T-helper 17 cell (primary cell): ENCODE data around the gene SRGAP1. TPM values are rescaled to one million over a fixed set of nuclear protein-coding genes. Genes with fewer than 3 reads are reported as not detected.

ENCODE experiments used
- ATAC-seq: fragments of 150-1000 bp; cut with Tn5 transposase; 2 replicates; pipeline ENCODE4 v1.10.0; 2021; ENCODE audit warnings: mild to moderate bottlenecking, moderate library complexity
- DNase-seq, 3 donors: peaks; one replicate each; pipeline versions ENCODE4 v3.0.0 to v3.0.0-alpha.2; 2020 to 2021
- H3K9me3 ChIP-seq: one replicate; pipeline ENCODE4 v1.7.0; 2013; ENCODE audit warnings: low read length, mild to moderate bottlenecking; ENCODE audit not compliant: control insufficient read depth, poor library complexity, severe bottlenecking
- H3K27ac Mint-ChIP-seq: one replicate; pipeline ENCODE4 v1.8.0; 2022; ENCODE audit warnings: mild to moderate bottlenecking, moderate library complexity, mixed read lengths
- H3K27me3 Mint-ChIP-seq: one replicate; pipeline ENCODE4 v1.8.0; 2022; ENCODE audit warnings: mixed read lengths
- H3K36me3 Mint-ChIP-seq: one replicate; pipeline ENCODE4 v1.8.0; 2022; ENCODE audit warnings: low read depth, mixed read lengths
- H3K4me1 Mint-ChIP-seq: one replicate; pipeline ENCODE4 v1.8.0; 2022; ENCODE audit warnings: mild to moderate bottlenecking, mixed read lengths
- H3K4me3 Mint-ChIP-seq: one replicate; pipeline ENCODE4 v1.8.0; 2022; ENCODE audit warnings: mild to moderate bottlenecking, moderate library complexity, mixed read lengths
- total RNA-seq, 4 donors: library from RNA in 2 of 4; stranded (reverse) in 2 of 4; gene quantifications; one replicate each; pipeline ENCODE4 v1.2.3 and lab custom pipeline; 2022 to 2026

SRGAP1 gene
- total RNA-seq, 2 donors from 2014 or later = 0.05 to 0.13 TPM

DNA sequence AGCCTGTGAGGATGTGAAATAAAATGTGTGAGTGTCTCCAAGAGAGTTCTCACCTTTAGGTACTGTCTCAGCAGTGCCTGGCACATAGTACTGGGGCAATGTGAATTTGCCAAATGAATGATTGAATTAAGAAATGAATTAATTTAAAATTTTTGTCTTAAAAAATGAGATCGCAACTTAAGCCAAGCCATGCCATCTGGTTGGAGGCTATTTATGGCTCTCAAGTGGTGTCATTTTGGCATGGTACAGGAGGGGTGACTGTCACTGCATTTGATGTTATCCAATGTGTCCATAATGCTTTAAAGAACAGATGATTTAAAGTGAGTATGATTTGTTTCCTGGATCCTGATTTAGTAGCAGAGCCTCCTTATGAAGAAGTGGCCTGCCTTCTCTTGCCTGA is 80.3 kb downstream of the SRGAP1 start:
- Mint-ChIP-seq H3K4me1 (no peaks in the 10 kb centered on the region), H3K27me3 (peaks cover 6% of the 10 kb centered on the region), H3K4me3 (no peak overlapping the region), H3K36me3 (peaks cover 2% of the 10 kb centered on the region), H3K27ac (no peak overlapping the region)
- ATAC-seq (no peak), DNase-seq (no peak)
- no peaks in the 10 kb centered on the region for H3K9me3 ChIP-seq

DNA sequence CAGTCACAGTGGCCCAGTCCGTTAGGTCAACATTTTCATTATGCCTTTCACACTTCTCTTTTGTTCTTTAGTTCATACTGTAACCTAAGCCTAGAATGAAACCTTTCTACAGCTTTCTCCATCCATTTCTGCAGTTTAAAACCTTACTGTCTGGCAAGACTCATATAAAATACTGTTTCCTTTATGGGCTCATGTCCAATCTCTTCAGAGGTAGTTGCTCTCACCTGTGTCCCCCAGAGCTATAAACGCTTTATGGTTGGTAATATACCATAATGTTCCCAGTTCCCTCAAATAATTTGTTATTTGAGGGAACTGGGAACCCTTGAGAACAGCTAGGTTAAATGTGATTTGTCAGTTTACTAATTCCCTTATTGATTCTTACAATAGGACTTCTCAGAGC is 83.0 kb downstream of the SRGAP1 start:
- H3K4me1 Mint-ChIP-seq = no peaks in the 10 kb centered on the region
- H3K27me3 Mint-ChIP-seq = peaks cover 21% of the 10 kb centered on the region
- no peaks in the 10 kb centered on the region for H3K9me3 ChIP-seq
- no peak overlapping the region for H3K4me3 Mint-ChIP-seq
- H3K27ac Mint-ChIP-seq = no peak overlapping the region
- ATAC-seq (no peak), DNase-seq (no peak)
- H3K36me3 Mint-ChIP-seq = no peaks in the 10 kb centered on the region

DNA sequence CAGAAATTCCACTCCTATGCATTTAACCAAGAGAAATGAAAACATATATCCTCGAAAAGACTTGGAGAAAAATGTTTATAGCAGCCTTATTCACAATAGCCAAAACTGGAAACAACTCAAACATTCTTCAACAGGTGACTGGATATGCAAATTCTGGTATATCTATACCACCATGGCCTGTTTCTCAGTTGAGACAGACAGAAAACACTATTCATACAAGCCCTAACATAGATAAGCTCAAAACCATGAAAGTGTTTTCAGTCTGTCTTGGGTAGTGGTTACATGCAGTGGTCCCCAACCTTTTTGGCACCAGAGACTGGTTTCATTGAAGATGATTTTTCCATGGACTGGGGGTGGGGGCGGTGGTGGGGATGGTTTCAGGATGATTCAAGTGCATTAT is 83.8 kb downstream of the SRGAP1 start:
- peaks cover 21% of the 10 kb centered on the region for H3K27me3 Mint-ChIP-seq
- no peak overlapping the region for H3K27ac Mint-ChIP-seq
- no peak overlapping the region for H3K4me3 Mint-ChIP-seq
- H3K4me1 Mint-ChIP-seq = no peaks in the 10 kb centered on the region
- H3K9me3 ChIP-seq = no peaks in the 10 kb centered on the region
- DNase-seq = no peak
- no peaks in the 10 kb centered on the region for H3K36me3 Mint-ChIP-seq
- ATAC-seq = no peak

DNA sequence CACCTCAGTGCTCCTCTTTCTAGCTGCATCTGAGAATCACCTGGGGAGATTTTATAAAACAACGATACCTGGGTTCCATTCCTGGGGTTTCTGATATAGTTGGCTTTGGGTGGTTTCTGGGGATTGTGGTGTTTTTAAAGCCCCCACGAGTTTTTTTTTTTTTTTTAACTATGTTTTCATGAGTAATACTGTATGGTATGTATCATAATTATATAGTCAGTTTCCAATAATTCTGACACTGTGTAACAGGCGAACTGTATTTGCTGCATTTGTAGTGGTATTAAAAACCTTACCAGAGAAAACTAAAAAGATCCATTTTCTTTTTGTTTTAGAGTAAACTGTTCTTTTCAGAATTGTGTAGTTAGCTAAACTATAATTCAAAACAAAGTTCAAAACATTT is 84.9 kb downstream of the SRGAP1 start:
- peaks cover 23% of the 10 kb centered on the region for H3K27me3 Mint-ChIP-seq
- no peak overlapping the region for H3K4me3 Mint-ChIP-seq
- H3K4me1 Mint-ChIP-seq = no peaks in the 10 kb centered on the region
- H3K36me3 Mint-ChIP-seq = no peaks in the 10 kb centered on the region
- H3K27ac Mint-ChIP-seq = no peak overlapping the region
- DNase-seq (no peak), ATAC-seq (no peak)
- no peaks in the 10 kb centered on the region for H3K9me3 ChIP-seq

DNA sequence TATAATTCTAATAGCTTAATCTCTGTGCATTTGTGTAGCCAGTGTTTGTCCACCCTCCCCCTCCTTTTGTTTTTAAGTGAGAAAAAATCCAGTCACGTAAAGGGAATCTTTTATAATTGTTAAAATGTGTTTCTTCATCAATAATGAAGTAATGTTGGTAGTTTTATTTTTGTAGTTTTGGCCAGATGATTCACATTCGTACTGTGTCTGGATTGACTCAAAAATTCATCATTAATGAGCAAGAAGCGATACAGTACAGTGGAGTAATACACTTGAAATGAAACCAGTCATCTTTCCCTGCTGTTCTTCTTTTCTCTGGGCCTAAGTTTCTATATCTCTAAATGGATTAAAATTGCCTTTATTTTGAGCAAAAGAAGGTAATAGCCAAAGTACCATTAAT is 86.5 kb downstream of the SRGAP1 start:
- no peaks in the 10 kb centered on the region for H3K9me3 ChIP-seq
- no peak overlapping the region for H3K27ac Mint-ChIP-seq
- ATAC-seq = no peak
- DNase-seq = no peak
- no peak overlapping the region for H3K4me3 Mint-ChIP-seq
- H3K36me3 Mint-ChIP-seq = no peaks in the 10 kb centered on the region
- no peaks in the 10 kb centered on the region for H3K4me1 Mint-ChIP-seq
- peaks cover 34% of the 10 kb centered on the region for H3K27me3 Mint-ChIP-seq

DNA sequence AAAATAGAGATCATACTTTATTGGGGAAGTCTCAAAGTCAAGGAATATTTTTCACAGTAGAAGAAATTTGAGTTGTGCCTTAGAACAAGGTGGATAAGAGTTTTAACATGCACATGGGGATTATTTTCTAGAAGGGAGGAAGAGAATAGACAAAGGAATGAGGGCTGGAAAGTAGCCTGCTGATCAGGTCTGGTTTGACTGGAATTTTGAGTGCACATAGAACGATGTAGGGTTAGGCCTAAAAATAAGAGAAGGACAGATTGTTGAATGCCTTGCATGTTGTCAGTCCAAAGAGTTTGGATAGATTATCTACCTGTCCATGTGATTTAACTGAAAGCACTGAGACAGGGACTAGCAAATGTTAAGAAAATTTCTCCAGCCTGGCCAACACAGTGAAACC is 87.2 kb downstream of the SRGAP1 start:
- ATAC-seq = no peak
- no peaks in the 10 kb centered on the region for H3K9me3 ChIP-seq
- Mint-ChIP-seq H3K27me3 (peaks cover 34% of the 10 kb centered on the region), H3K27ac (no peak overlapping the region), H3K36me3 (no peaks in the 10 kb centered on the region), H3K4me1 (no peaks in the 10 kb centered on the region), H3K4me3 (no peak overlapping the region)
- no peak for DNase-seq

DNA sequence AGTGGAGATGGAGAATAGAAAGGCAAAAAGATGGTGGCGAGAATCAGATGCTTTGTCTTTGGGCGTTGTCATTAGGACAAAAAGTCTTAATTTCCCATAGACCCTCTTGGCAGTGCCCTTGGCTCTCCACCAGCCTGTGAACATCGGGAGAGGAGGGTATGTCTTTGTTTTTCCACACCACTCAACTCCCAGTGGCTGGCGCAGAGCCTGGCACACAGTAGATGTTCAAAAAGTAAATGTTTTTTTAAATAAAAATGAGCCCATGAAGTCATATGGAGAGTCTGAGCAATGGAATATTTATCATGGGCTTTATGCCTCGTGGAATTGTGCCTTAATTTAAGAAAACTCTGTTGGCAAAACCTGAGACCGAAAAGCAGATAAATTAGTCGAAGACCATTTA is 90.4 kb downstream of the SRGAP1 start:
- DNase-seq (no peak), ATAC-seq (no peak)
- Mint-ChIP-seq H3K4me1 (no peaks in the 10 kb centered on the region), H3K4me3 (no peak overlapping the region), H3K36me3 (no peaks in the 10 kb centered on the region), H3K27me3 (peaks cover 32% of the 10 kb centered on the region), H3K27ac (no peak overlapping the region)
- H3K9me3 ChIP-seq = no peaks in the 10 kb centered on the region

DNA sequence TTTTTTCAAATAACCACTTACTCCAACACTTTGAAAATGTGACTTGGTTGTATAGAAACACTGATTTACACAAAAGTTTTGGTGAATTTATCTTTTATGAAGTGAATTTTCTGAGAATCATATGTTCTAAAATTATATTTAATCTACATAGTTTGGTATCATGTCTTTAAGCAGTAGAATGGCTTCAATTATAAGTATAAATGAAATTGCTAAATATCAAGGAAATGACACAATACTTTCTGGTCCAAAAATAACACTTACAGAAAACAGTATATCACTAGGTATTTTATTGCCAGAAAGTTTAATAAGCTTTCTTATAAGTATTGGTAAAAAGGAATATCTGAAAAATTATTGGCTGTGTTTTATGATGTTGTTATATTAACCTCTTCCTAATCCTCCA is 90.9 kb downstream of the SRGAP1 start:
- H3K9me3 ChIP-seq = no peaks in the 10 kb centered on the region
- DNase-seq = no peak
- H3K27ac Mint-ChIP-seq = no peak overlapping the region
- H3K36me3 Mint-ChIP-seq = no peaks in the 10 kb centered on the region
- H3K27me3 Mint-ChIP-seq = peaks cover 31% of the 10 kb centered on the region
- ATAC-seq = no peak
- no peaks in the 10 kb centered on the region for H3K4me1 Mint-ChIP-seq
- H3K4me3 Mint-ChIP-seq = no peak overlapping the region

DNA sequence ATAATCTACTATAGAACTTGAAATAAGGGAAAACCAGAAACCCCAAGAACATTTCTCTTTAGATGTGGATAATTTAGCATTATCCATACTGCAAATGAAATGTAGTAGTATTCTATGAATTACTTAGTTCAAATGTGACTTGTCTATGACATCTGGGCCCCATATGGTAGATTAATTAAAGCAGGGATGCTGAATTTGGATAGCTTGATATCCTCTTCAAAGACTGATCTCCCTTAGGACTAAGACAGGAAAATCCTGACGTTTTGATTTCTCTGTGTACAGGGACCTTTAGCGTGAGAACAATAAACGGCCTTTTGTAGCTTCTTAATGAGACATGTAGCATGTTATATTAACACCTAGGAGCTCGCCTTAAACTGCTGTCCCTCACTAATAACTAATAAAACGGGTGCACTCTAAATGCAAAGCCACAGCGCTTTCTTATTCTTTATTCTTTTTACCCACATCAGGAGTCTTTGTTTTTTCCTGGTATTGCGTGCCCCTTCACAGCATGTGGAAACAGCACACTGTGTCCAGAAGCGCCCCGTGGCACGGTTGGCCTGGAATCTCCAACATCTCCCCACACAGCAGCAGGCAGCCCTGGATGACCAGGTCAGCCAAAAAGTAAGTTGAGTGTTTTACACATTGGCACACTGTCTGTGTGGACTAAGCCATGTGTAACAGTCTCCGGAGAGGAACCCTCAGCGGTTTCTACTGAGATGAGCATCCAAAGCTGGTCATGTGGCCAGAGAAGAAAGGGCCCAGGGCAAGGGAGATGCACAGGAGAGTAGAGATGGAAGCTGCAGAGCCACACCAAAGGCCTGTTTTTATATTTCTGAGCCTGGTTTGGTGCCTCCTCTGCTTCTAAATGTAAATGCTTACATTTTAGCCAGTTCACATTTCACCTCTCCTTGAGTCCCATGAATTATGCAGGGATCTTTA is 93.1 kb downstream of the SRGAP1 start:
- ATAC-seq (no peak), DNase-seq (no peak)
- peaks cover 4% of the 10 kb centered on the region for H3K4me1 Mint-ChIP-seq
- H3K9me3 ChIP-seq = no peaks in the 10 kb centered on the region
- no peaks in the 10 kb centered on the region for H3K36me3 Mint-ChIP-seq
- no peak overlapping the region for H3K27ac Mint-ChIP-seq
- peaks cover 18% of the 10 kb centered on the region for H3K27me3 Mint-ChIP-seq
- no peak overlapping the region for H3K4me3 Mint-ChIP-seq

DNA sequence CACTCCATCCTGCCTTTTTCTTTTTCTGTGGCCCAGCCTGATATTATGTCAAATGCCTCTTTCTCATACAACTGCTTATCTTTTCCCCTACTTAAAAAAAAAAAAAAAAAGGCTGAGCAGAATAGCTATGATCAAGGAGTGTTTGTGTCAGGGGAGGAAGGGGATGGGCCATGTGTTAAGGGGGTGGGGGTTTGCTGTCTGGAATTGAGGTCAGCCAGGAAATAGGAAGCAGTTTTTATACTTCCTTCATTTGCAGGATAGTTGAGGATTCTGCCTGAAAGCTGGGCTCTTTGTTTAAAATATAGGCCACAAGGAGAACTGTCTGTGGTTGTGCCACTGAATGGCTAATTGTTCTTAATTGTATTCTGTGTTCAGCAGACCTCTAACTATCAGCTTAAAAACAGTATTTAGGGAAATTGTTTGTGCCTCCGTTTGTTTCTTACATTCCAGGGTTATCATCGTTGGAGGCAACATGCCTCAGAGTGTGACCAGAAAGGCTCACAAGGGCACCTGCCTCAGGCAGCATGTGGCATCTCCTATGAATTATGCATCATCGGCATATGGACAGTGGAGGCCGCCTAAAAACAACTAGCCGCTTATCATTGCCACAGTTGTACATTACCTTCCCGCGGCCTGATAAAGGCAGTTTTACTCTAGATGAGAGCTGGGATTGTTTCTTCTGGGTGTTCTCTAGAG is 96.0 kb downstream of the SRGAP1 start:
- H3K27me3 Mint-ChIP-seq = peaks cover 9% of the 10 kb centered on the region
- DNase-seq = no peak
- no peaks in the 10 kb centered on the region for H3K9me3 ChIP-seq
- H3K36me3 Mint-ChIP-seq = no peaks in the 10 kb centered on the region
- ATAC-seq = no peak
- H3K4me3 Mint-ChIP-seq = no peak overlapping the region
- H3K27ac Mint-ChIP-seq = no peak overlapping the region
- H3K4me1 Mint-ChIP-seq = peaks cover 11% of the 10 kb centered on the region

DNA sequence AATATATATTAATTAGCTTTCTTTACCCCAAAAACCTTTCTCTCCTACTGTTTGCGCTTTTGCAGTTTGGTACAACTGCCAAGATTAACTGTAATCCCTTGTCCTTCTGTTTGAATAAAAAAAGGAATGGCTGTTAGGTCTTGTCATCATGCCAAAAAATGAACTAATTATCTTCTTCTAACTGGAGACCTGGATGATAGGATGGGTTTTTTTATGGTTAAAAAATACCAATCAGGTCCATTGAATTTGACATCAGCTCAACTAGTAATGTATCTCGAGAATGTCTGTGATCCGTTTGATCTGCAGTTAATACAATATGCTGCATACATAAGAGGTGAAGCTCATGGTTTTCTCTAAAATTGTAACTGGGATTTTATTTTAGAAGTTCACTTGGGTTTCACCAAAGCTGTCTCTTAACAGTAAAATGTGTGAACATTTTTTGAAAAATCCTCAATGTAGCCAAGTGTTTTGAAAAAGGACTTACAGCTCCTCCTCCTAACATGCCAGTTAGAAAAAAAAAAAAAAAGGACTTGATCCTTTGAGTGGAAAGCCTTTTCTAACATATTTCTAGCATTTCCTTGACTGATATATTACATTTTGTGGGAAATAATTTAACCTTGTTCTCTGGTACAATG is 96.8 kb downstream of the SRGAP1 start:
- Mint-ChIP-seq H3K36me3 (no peaks in the 10 kb centered on the region), H3K4me3 (no peak overlapping the region), H3K4me1 (peaks cover 12% of the 10 kb centered on the region), H3K27ac (no peak overlapping the region), H3K27me3 (peaks cover 5% of the 10 kb centered on the region)
- no peaks in the 10 kb centered on the region for H3K9me3 ChIP-seq
- no peak for DNase-seq
- ATAC-seq = no peak

DNA sequence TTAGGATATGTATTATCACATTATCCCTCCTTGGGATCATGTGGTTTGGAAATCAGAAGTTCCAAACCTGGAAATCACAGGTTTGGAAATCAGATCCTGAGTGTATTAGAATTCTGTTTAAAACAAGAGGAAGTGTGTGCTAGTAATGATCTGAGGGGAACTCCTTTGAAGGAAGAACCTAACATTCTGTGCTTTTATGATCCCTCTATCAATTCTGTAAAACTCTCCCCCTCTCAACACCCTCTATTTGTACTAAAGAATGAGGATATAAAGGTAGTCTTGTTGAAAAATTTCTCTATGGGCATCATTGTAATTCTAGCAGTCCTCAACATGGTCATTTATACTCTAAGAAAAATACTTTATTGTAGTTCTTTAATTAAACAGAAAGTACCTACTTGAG is 97.4 kb downstream of the SRGAP1 start:
- no peak overlapping the region for H3K4me3 Mint-ChIP-seq
- H3K27ac Mint-ChIP-seq = no peak overlapping the region
- H3K36me3 Mint-ChIP-seq = no peaks in the 10 kb centered on the region
- H3K9me3 ChIP-seq = no peaks in the 10 kb centered on the region
- H3K27me3 Mint-ChIP-seq = peaks cover 5% of the 10 kb centered on the region
- ATAC-seq (no peak), DNase-seq (no peak)
- peaks cover 12% of the 10 kb centered on the region for H3K4me1 Mint-ChIP-seq

DNA sequence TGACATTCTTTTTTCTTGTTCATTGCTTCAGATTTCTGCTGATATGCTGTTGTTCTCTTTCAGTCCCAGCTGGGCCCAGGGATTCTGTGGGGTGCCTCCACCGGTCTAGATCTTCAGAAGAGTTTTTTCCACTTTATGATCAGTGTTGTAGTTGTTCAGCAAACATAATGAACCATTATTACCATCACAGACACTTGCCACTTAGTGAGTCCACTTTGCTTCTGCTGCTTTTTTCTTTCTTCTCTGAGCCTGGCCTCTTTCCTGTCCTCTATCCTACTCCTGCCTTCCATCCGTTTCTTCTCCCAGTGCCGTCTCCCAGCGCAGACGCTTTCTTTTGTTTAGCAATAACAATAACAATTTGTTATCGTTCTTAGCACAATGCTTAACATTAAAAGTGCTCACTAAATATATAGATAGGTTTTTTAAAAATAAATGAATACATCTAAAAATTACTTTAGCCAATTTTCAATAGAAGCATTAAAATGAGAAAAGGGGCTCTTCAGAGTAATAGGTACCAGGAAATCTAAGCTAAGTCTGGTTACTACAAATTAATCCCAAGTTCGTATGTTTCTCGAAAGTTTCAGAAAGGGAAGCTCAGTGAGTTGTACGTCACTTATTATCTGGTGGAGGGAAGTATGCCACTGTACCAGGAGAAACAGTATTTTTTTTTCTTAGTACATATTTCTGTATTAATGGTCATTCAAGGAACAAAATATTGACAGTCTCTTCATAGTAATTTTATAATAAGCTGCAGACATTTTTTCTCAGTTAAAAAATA is 98.2 kb downstream of the SRGAP1 start:
- no peaks in the 10 kb centered on the region for H3K36me3 Mint-ChIP-seq
- peaks cover 4% of the 10 kb centered on the region for H3K27me3 Mint-ChIP-seq
- no peak for DNase-seq
- H3K4me1 Mint-ChIP-seq = peaks cover 12% of the 10 kb centered on the region
- no peak for ATAC-seq
- no peak overlapping the region for H3K4me3 Mint-ChIP-seq
- no peaks in the 10 kb centered on the region for H3K9me3 ChIP-seq
- H3K27ac Mint-ChIP-seq = no peak overlapping the region
